Breast epithelium (tissue), 4 donors: ENCODE data around the gene OCA2. TPM values are rescaled to one million over a fixed set of nuclear protein-coding genes. Genes with fewer than 3 reads are reported as not detected.

Experiments used
- DNase-seq, 2 donors: peaks; one replicate each; pipeline ENCODE4 v3.0.0-alpha.2; 2019; ENCODE audit warnings: low spot score in 2 of 2
- H3K27ac ChIP-seq, 2 donors: fragments of 200-600 bp; sonication (generic) in 1 of 2; one replicate each; pipeline ENCODE4 v1.5.1; 2016 to 2019; ENCODE audit warnings: mild to moderate bottlenecking in 1 of 2
- H3K27me3 ChIP-seq, 2 donors: fragments of 200-600 bp; sonication (generic) in 1 of 2; one replicate each; pipeline versions ENCODE4 v1.5.1 to v1.6.0; 2017 to 2019; ENCODE audit warnings: control low read depth in 1 of 2, mild to moderate bottlenecking in 1 of 2
- H3K36me3 ChIP-seq: fragments of 200-600 bp; one replicate; pipeline ENCODE4 v1.5.1; 2019
- H3K4me1 ChIP-seq, 2 donors: fragments of 200-600 bp; sonication (generic); one replicate each; pipeline ENCODE4 v1.5.1; 2016 to 2019; ENCODE audit warnings: control low read depth in 1 of 2
- H3K4me3 ChIP-seq, 3 donors: fragments of 200-600 bp; sonication (generic); 1 replicate in 2 of 3; 2 replicates in 1 of 3; pipeline ENCODE4 v1.5.1; 2016 to 2019; ENCODE audit warnings: mild to moderate bottlenecking in 3 of 3, moderate library complexity in 2 of 3
- H3K9me3 ChIP-seq, 2 donors: fragments of 200-600 bp; sonication (generic) in 1 of 2; one replicate each; pipeline ENCODE4 v1.5.1; 2016 to 2019; ENCODE audit warnings: control low read depth in 1 of 2
- CTCF ChIP-seq, 3 donors: fragments of 450-650 bp; IDR thresholded peaks; one replicate each; pipeline ENCODE4 v1.5.1; 2016 to 2017; ENCODE audit warnings: antibody characterized with exemption in 3 of 3, mild to moderate bottlenecking in 3 of 3, moderate library complexity in 3 of 3
- POLR2A ChIP-seq: fragments of 450-650 bp; IDR thresholded peaks from one replicate; pipeline ENCODE4 v1.6.1; 2016; ENCODE audit warnings: antibody characterized with exemption, mild to moderate bottlenecking, moderate library complexity
- POLR2AphosphoS5 ChIP-seq, 3 donors: sonication (generic); formaldehyde crosslinking; IDR thresholded peaks; one replicate each; pipeline ENCODE4 v1.6.1; 2017; ENCODE audit warnings: antibody characterized with exemption in 3 of 3
- intact Hi-C: fragments of 100-400 bp; cut with DNase I; formaldehyde crosslinking; loops from one replicate; pipeline ENCODE4 v1.15.1; 2023; ENCODE audit warnings: low total_unique reads
- total RNA-seq, 3 donors: library from RNA; depleted of rRNA; stranded (reverse); fragments of >200 nt; gene quantifications; one replicate each; pipeline ENCODE4 v1.1.0, GENCODE V29; 2016

The OCA2 gene
- total RNA-seq, 3 donors from 2014 or later = 0.59 to 0.80 (median 0.66) TPM

DNA sequence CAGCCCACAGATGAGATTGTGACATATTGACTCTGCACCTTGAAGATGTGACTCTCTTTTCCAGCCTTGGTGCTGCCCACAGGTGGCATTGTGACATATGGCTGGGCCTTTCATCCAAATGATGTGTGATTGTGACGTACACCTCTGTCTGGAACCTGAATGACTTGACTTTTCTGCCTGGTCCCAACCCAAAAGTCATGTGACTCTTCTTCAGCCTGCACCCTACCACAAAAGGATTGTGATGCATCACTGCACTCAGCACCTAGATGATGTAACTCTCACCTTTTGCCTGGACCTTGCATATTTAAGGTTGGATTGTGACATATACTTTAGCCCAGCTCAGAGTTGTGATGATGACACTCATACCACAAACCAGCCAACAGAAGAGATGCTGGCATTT, 204.5 kb downstream of the OCA2 start:
- intact Hi-C loops = no loop called here
- no peak for TF ChIP-seq POLR2A
- no peak for TF ChIP-seq POLR2AphosphoS5 (IDR thresholded peaks at IDR 0.05)
- no peak for TF ChIP-seq CTCF (IDR thresholded peaks at IDR 0.05)
- no peak for DNase-seq
- H3K27me3 ChIP-seq = no peaks in the 10 kb centered on the region
- H3K4me1 ChIP-seq = no peaks in the 10 kb centered on the region
- peaks cover 24 to 32% of the 10 kb centered on the region in 2 donors for H3K9me3 ChIP-seq
- H3K36me3 ChIP-seq = no peaks in the 10 kb centered on the region
- H3K4me3 ChIP-seq = no peak overlapping the region
- no peak overlapping the region for H3K27ac ChIP-seq

GRCh38 chr15:27889258-27889657, 209.9 kb downstream of the OCA2 start:
- no peak for DNase-seq
- Histone ChIP-seq H3K27me3 (no peaks in the 10 kb centered on the region), H3K36me3 (no peaks in the 10 kb centered on the region), H3K9me3 (peaks cover 16 to 38% of the 10 kb centered on the region in 2 donors), H3K4me3 (no peak overlapping the region), H3K4me1 (no peaks in the 10 kb centered on the region), H3K27ac (no peak overlapping the region)
- TF ChIP-seq CTCF (IDR thresholded peaks at IDR 0.05) (no peak), POLR2A (no peak)
- intact Hi-C loops = loop anchor here (5.0 kb wide), 1 partner anchor 1563 kb away; no protein-coding TSS in a partner anchor

- Histone ChIP-seq H3K27me3 (no peaks in the 10 kb centered on the region), H3K9me3 (peaks cover 10 to 24% of the 10 kb centered on the region in 2 donors), H3K4me3 (no peak overlapping the region), H3K27ac (no peak overlapping the region), H3K36me3 (no peaks in the 10 kb centered on the region), H3K4me1 (no peaks in the 10 kb centered on the region)
- intact Hi-C loops = loop anchor here (5.0 kb wide), 1 partner anchor 1567 kb away; no protein-coding TSS in a partner anchor
- TF ChIP-seq POLR2A (no peak), CTCF (IDR thresholded peaks at IDR 0.05) (no peak), POLR2AphosphoS5 (IDR thresholded peaks at IDR 0.05) (no peak)
- no peak for DNase-seq
Observed at GRCh38 chr15:27885201-27885600, 213.9 kb downstream of the OCA2 start.

DNA sequence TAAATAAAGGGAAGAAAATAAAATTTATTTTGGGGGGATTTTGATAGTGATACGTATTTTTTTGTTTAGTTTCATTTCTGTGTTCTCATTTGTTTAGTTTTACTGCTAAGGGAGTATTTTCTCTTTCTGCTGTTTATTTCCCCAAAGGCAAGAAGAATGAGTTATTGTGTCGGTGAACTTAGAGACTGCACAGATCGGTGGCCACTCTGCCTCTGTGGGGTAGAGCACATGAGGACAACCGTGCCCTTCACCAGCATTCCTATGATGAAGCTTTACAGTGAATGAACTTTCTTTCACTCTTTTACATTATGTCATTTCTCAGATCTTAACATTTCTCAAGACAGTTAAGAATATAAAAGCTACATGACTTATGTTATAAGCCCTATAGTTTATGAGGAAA, 214.4 kb downstream of the OCA2 start:
- intact Hi-C loops = loop anchor here (5.0 kb wide), 1 partner anchor 1568 kb away; no protein-coding TSS in a partner anchor
- peaks cover 9 to 27% of the 10 kb centered on the region in 2 donors for H3K9me3 ChIP-seq
- no peak overlapping the region for H3K4me3 ChIP-seq
- H3K27ac ChIP-seq = no peak overlapping the region
- TF ChIP-seq POLR2A (no peak), CTCF (IDR thresholded peaks at IDR 0.05) (no peak), POLR2AphosphoS5 (IDR thresholded peaks at IDR 0.05) (no peak)
- no peak for DNase-seq
- H3K27me3 ChIP-seq = no peaks in the 10 kb centered on the region
- H3K4me1 ChIP-seq = no peaks in the 10 kb centered on the region
- no peaks in the 10 kb centered on the region for H3K36me3 ChIP-seq

- DNase-seq = no peak
- Histone ChIP-seq H3K4me1 (no peaks in the 10 kb centered on the region), H3K36me3 (no peaks in the 10 kb centered on the region), H3K27ac (no peak overlapping the region), H3K4me3 (no peak overlapping the region), H3K27me3 (no peaks in the 10 kb centered on the region), H3K9me3 (peaks cover 3 to 8% of the 10 kb centered on the region in 2 donors)
- TF ChIP-seq POLR2AphosphoS5 (IDR thresholded peaks at IDR 0.05) (no peak), CTCF (IDR thresholded peaks at IDR 0.05) (no peak), POLR2A (no peak)
- intact Hi-C loops = no loop called here
Observed at GRCh38 chr15:27878841-27879240, 220.3 kb downstream of the OCA2 start.
